ENCODE data around the gene CDH4. TPM values are rescaled to one million over a fixed set of nuclear protein-coding genes. Genes with fewer than 3 reads are reported as not detected.

Gene CDH4
- total RNA-seq, 1 donor from 2014 or later = 9.2 TPM

GRCh38 chr20:61611401-61612180, 359.5 kb downstream of the CDH4 start:
- DNase-seq (ENCODE audit: extremely low read depth, low read depth, low spot score) = no peak

DNA sequence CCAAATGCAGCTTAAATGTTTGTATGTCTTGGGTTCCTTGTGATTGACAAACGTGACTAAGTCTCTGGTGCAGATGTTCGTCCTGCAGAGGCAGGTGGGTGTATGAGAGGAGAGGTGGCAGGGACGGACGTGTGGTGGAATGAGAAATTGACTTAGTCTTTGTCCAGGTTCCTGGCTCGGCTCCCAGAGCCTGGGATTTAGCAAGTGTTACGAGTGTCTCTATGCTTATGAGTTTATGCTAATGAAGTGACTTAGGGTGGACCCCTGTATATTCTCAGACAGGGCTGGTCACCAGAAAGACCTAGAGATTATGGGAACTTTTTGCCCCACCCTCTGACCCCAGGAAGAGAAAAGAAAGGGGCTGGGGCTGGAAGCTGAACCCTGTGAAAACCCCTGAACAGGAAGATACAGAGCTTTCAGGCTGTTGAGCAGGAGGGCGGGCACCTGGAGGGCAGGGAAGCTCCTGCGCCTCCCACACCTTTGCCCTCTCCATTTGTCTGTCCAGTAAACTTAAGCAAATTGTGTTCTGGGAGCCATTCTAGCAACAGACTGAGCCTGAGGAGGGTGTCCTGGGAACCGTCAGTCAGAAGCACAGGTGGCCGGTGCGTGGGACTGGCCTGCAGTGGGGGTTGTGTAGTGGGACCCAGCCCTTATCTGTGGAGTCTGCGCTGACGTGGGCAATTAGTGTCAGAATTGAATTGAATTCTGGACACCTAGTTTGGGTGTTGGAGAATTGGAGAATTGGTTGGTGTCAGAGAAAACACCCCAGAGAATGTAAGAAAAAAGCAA, 362.1 kb downstream of the CDH4 start:
- no peak for DNase-seq (ENCODE audit: extremely low read depth, low read depth, low spot score)

DNA sequence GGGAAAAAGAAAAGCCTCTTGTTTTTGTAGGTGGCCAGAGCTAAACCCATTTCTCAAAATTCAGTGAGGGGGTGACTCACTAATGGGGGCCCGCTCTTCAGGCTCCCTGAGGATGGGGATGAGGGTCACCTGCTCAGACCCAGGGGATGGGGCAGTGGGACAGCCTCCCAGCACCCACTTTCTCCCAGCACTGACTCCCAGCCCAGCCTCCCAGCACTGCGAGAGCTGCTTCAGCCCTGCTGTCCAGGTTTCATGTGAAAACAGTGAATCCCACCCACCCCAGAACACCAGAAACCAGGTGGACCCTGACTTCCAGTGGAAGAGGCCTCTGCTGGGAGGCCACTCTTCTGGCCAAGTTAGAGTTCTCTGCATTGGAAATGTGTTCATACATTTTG, 362.6 kb downstream of the CDH4 start:
- DNase-seq (ENCODE audit: extremely low read depth, low read depth, low spot score) = no peak

- no peak for DNase-seq (ENCODE audit: extremely low read depth, low read depth, low spot score)
These were observed 363.7 kb downstream of the CDH4 start for GRCh38 chr20:61615806-61616205.

DNA sequence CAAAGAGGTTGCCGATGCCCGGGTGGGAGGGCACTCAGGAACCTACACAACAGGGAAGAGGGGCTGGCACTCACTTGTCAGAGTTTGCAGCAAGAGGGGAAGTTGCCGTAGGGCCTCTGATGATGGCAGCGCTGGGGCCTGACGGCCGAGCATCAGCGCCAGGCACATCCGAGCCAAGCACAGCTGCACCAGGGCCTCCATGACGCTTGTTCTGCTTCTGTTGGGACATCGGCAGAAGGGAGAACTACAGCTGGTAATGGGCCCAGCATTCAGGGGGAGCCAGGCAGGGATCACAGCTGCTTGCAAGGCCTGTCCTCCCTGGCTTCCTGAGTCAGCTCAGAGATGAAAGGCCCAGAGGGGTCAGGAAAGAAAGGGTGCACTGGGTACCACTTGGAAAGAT, 367.7 kb downstream of the CDH4 start:
- no peak for DNase-seq (ENCODE audit: extremely low read depth, low read depth, low spot score)

DNA sequence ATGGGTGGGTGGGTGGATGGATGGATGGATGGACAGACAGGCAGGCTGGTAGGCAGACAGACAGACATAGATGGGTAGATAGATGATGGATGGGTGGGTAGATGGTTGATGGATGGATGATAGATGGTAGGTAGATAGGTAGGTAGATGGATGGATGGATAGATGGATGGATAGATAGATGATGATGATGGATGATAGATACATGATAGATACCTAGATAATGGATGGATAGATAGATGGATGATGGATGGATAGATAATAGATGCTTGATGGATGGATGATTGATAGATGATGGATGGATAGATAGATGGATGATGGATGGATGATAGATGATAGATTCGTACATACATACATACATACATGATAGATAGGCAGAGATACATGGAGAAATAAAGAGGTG, 368.1 kb downstream of the CDH4 start:
- DNase-seq (ENCODE audit: extremely low read depth, low read depth, low spot score) = no peak

DNA sequence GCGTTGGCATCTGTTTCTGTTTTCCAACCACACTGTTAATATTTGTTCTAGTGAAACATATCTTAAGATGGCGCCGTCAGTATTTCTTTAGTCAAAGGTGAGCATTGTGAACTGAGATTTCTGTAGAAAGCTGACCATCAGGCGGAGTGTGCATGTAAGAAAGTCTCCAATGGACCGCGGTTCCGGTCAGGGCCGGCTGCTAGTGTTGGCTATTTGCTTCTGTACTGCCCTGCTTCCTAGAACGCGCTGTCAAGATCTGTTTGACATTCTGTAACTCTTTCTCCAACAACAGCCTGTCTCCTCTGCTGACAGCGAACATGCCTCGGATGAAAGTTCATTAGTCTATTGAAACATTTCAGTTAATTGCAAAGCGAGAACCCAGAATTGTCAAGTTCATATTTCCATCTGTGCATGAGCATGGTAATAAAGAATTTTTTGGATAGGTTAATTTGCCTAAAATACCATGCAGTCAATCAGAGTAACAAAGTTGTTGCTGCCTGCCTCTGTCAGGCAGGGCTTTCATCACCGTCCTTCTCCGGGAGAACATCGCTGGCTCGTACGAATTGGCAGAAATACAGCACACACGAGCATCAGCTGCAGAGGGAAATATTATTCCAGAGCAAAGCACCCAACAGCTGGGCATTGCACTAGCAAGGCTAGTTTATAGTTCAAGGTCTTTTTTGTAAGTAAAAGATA, 369.1 kb downstream of the CDH4 start:
- DNase-seq (ENCODE audit: extremely low read depth, low read depth, low spot score) = no peak

DNA sequence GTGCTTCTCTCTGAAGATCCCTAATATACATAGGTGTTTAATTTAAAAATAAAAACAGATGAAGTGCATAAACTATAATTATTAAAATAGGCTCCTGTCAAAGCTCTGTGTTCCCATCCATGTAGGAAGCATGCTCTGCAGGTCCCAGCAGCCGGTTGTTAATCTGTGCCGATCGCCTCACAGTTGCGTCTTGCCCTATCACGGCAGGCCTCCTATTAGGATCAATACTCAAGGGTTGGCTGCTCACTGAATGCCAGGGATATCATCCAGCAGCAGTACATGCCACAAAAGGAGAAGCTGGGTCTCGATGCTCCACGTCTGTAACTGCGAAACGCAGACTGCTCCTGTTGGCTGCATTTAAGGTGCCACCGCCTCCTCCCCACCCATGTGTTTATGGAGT, 369.8 kb downstream of the CDH4 start:
- no peak for DNase-seq (ENCODE audit: extremely low read depth, low read depth, low spot score)

- no peak for DNase-seq (ENCODE audit: extremely low read depth, low read depth, low spot score)
These were observed 371.4 kb downstream of the CDH4 start for GRCh38 chr20:61623451-61623850.

GRCh38 chr20:61625246-61625645, 373.2 kb downstream of the CDH4 start:
- no peak for DNase-seq (ENCODE audit: extremely low read depth, low read depth, low spot score)

GRCh38 chr20:61626412-61626811, 374.4 kb downstream of the CDH4 start:
- DNase-seq (ENCODE audit: extremely low read depth, low read depth, low spot score) = no peak

DNA sequence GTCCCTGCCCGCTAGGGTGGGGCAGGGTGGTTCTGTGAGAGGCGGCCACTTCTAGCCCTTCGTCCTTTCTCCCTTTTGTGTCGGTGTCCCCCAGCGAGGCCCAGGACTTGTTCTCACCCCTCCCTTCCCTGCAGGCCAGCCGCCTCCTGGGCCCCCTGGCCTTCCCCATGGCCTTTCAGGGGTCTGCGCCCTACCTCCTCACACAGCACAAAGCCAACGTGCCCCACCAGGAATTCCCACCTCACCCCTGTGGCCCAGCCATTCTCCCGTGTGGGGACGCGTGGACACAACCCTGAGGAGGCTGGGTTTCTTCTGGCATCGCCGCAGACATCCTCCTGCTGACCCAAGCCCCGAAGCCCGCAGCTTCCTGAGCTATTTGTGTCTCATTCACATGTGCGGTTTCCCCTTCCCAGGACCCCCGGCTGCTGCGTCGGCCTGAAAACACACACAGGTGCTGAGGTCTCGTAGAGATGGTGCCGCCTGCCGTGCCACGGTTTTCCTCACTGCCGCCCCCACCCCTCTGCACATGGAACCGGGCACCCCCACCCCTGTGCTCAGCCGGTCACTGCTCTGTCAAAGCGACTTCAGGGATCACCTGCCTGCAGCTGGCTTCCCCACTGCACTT, 375.8 kb downstream of the CDH4 start:
- no peak for DNase-seq (ENCODE audit: extremely low read depth, low read depth, low spot score)

DNA sequence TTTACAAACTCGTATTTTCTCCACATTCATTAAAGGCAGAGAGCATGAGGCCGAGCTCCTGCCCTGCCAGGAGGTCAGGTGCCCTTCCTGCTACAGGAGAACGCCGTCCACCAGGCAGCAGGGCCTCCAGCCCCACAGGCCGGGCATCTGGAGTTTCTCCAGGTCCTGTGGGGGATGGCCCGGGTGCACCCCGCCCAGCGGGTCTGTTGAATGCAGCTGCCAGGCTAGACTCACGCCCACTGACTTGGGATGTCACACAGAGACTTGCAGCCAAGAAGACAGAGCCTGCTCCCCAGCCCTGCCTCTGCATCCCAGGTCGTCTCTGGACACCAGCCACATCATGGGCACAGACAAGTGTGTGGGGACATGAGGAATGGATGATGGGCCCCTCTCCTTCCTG, 376.4 kb downstream of the CDH4 start:
- no peak for DNase-seq (ENCODE audit: extremely low read depth, low read depth, low spot score)

- no peak for DNase-seq (ENCODE audit: extremely low read depth, low read depth, low spot score)
These were observed 377.0 kb downstream of the CDH4 start for GRCh38 chr20:61628901-61629601.

DNA sequence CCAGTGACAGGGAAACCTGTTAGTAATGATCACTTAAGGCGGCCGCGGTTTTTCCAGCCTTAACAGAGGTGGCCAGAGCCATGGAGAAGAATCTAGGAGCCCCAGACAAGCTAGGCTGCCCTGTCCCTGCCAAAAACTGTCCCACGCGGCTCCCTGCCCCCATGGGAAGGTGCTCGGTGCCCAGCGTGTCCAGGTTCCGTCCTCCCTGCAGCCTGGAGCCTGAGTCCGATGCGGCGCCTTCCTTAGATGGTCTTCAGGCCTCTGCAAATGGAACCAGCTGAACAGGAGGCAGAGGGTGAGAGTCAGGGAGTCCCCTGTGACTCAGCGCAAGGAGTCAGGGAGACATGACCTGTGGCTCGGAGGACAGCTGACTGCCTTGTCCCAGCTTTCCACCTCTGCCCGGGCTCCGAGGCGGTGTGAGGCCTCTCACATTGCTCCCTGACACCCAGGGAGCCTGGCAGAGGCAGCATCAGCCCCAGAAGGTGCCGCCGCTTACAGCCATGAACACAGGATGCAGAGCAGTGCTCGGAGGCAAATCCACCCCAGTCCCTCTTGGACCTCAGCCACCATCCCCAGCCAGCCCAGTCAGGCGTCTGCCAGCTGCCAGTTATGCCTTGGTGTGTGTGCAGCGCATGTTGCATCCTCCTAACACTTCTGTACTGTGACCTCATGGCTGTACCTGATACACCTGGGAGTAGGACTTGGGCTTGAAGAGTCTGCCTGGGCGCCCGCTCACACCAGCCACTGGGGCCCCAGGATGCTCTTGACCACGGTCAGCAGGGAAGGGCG, 377.7 kb downstream of the CDH4 start:
- no peak for DNase-seq (ENCODE audit: extremely low read depth, low read depth, low spot score)

- DNase-seq (ENCODE audit: extremely low read depth, low read depth, low spot score) = no peak
These were observed 378.3 kb downstream of the CDH4 start for GRCh38 chr20:61630391-61630650.

- no peak for DNase-seq (ENCODE audit: extremely low read depth, low read depth, low spot score)
These were observed 378.8 kb downstream of the CDH4 start for GRCh38 chr20:61630816-61631215.

DNA sequence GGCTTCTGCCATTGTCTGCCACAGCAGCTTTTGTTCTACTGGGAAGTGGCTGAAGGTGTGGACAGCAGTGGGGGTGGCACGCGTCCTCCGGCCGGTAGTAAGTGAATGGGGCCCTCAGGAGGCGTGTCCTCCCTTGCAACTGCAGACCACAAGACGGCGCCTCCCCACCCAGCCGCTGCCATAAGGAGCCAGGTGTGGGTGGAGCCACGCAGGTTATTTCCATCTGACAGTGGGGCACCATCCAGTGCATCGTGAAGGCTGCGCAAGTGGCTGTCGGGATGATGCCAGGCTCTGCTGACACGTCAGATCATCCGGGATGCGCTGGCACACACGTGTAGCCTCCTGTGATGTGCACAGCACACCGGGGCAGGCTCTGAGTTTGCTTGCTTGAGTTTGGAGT, 379.7 kb downstream of the CDH4 start:
- DNase-seq (ENCODE audit: extremely low read depth, low read depth, low spot score) = no peak

DNA sequence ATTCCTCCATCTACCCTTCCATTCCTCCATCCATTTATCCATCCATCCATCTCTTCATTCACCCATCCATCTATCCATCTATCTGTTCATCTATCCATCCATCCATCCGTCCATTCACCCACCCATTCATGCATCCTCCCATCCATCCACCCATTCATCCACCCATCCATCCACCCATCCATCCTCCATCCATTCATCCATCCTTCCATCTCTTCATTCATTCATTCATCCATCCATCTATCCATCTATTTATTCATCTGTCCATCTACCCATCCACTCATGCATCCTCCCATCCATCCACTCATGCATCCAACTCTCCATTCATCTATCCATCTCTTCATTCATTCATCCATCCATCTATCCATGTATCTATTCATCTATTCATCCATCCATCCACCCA, 380.9 kb downstream of the CDH4 start:
- no peak for DNase-seq (ENCODE audit: extremely low read depth, low read depth, low spot score)

Data from glomerular endothelial cell (primary cell).